Measurements from ENCODE around the gene POLR3E. TPM values are rescaled to one million over a fixed set of nuclear protein-coding genes. Genes with fewer than 3 reads are reported as not detected.

The POLR3E gene
- total RNA-seq, 4 donors from 2014 or later = 48.1 to 102 (median 67.0) TPM

GRCh38 chr16:22257440-22257839, 39.8 kb upstream of the POLR3E start:
- 97 to 99% methylated on average over 13 of the region's 13 CpGs for WGBS, 2 donors
- DNase-seq (ENCODE audit: low spot score in 2 of 2) = no peak
- H3K36me3 ChIP-seq = peaks cover 11 to 100% (median 30%) of the 10 kb centered on the region in 3 donors
- H3K9me3 ChIP-seq = peaks cover 0 to 10% (median 1%) of the 10 kb centered on the region in 4 donors
- no peaks in the 10 kb centered on the region for H3K27me3 ChIP-seq
- no peak overlapping the region for H3K4me3 ChIP-seq
- no peak for TF ChIP-seq POLR2A (IDR thresholded peaks at IDR 0.05)
- no peak for TF ChIP-seq EP300 (IDR thresholded peaks at IDR 0.05)
- no peak for TF ChIP-seq CTCF (IDR thresholded peaks at IDR 0.05)
- no peak overlapping the region for H3K27ac ChIP-seq
- H3K4me1 ChIP-seq = no peaks in the 10 kb centered on the region

- TF ChIP-seq POLR2A (IDR thresholded peaks at IDR 0.05) = no peak
- TF ChIP-seq EP300 (IDR thresholded peaks at IDR 0.05) = no peak
- TF ChIP-seq CTCF (IDR thresholded peaks at IDR 0.05) = no peak
- no peaks in the 10 kb centered on the region for H3K27me3 ChIP-seq
- H3K4me1 ChIP-seq = no peaks in the 10 kb centered on the region
- 98 to 100% methylated on average over 3 of the region's 3 CpGs for WGBS, 2 donors
- DNase-seq (ENCODE audit: low spot score in 2 of 2) = no peak
- peaks cover 0 to 5% (median 0%) of the 10 kb centered on the region in 4 donors for H3K9me3 ChIP-seq
- H3K36me3 ChIP-seq = peaks cover 9 to 100% (median 23%) of the 10 kb centered on the region in 3 donors
- no peak overlapping the region for H3K4me3 ChIP-seq
- H3K27ac ChIP-seq = no peak overlapping the region
These were observed 36.7 kb upstream of the POLR3E start for GRCh38 chr16:22260490-22260889.

GRCh38 chr16:22262460-22262859, 34.7 kb upstream of the POLR3E start:
- Histone ChIP-seq H3K4me1 (no peaks in the 10 kb centered on the region), H3K4me3 (no peak overlapping the region), H3K27me3 (no peaks in the 10 kb centered on the region), H3K36me3 (peaks cover 2 to 100% (median 12%) of the 10 kb centered on the region in 3 donors), H3K9me3 (peaks cover 0 to 4% (median 0%) of the 10 kb centered on the region in 4 donors), H3K27ac (no peak overlapping the region)
- DNase-seq (ENCODE audit: low spot score in 2 of 2) = no peak
- TF ChIP-seq CTCF (IDR thresholded peaks at IDR 0.05) (no peak), POLR2A (IDR thresholded peaks at IDR 0.05) (no peak), EP300 (IDR thresholded peaks at IDR 0.05) (no peak)
- WGBS, 2 donors = 57 to 75% methylated on average over 4 of the region's 4 CpGs

- Histone ChIP-seq H3K4me1 (no peaks in the 10 kb centered on the region), H3K9me3 (no peaks in the 10 kb centered on the region), H3K27me3 (no peaks in the 10 kb centered on the region), H3K27ac (no peak overlapping the region), H3K4me3 (no peak overlapping the region), H3K36me3 (peaks cover 0 to 100% (median 23%) of the 10 kb centered on the region in 3 donors)
- no peak for DNase-seq (ENCODE audit: low spot score in 2 of 2)
- 79 to 92% methylated on average over 7 of the region's 7 CpGs for WGBS, 2 donors
- TF ChIP-seq POLR2A (IDR thresholded peaks at IDR 0.05) (no peak), EP300 (IDR thresholded peaks at IDR 0.05) (no peak), CTCF (IDR thresholded peaks at IDR 0.05) (no peak)
These were observed 32.4 kb upstream of the POLR3E start for GRCh38 chr16:22264786-22265185.

GRCh38 chr16:22265351-22265750, 31.9 kb upstream of the POLR3E start:
- no peaks in the 10 kb centered on the region for H3K9me3 ChIP-seq
- peaks cover 0 to 100% (median 23%) of the 10 kb centered on the region in 3 donors for H3K36me3 ChIP-seq
- H3K27me3 ChIP-seq = no peaks in the 10 kb centered on the region
- no peak overlapping the region for H3K27ac ChIP-seq
- 88 to 94% methylated on average over 5 of the region's 5 CpGs for WGBS, 2 donors
- TF ChIP-seq POLR2A (IDR thresholded peaks at IDR 0.05) = no peak
- no peak for TF ChIP-seq CTCF (IDR thresholded peaks at IDR 0.05)
- no peak for TF ChIP-seq EP300 (IDR thresholded peaks at IDR 0.05)
- no peaks in the 10 kb centered on the region for H3K4me1 ChIP-seq
- H3K4me3 ChIP-seq = no peak overlapping the region
- no peak for DNase-seq (ENCODE audit: low spot score in 2 of 2)

All from tibial nerve (tissue), 4 donors.